IMR-90 (cell line): ENCODE results near the gene SIK3. TPM values are rescaled to one million over a fixed set of nuclear protein-coding genes. Genes with fewer than 3 reads are reported as not detected.

Source experiments
- ATAC-seq: fragments of 200-7000 bp; cut with Tn5 transposase; 2 replicates; pipeline ENCODE4 v1.9.1; 2020; ENCODE audit warnings: low read depth, mild to moderate bottlenecking, moderate library complexity
- BruUV-seq: library from RNA; stranded (reverse); fragments of 400-500 nt; replicated peaks from 2 replicates; lab custom pipeline; 2021; lab: Mats Ljungman, UMichigan
- CTCF ChIA-PET: fragments of 300-600 bp; formaldehyde crosslinking; extraction: SDS; loops from one replicate; lab custom pipeline; 2021; ENCODE audit warnings: antibody characterized with exemption; lab: Yijun Ruan, JAX
- POLR2A ChIA-PET: fragments of 300-600 bp; sonication (Branson Sonifier 250); formaldehyde crosslinking; loops from one replicate; lab custom pipeline; 2022; ENCODE audit warnings: antibody characterized with exemption; ENCODE audit not compliant: unreplicated experiment; lab: Charles Lee
- DNase-seq: peaks from one replicate; pipeline ENCODE4 v3.0.0; 2013
- H2AFZ ChIP-seq: replicated peaks from 2 replicates; pipeline ENCODE3; 2013; ENCODE audit warnings: low read length, mild to moderate bottlenecking; ENCODE audit not compliant: poor library complexity
- H2AK5ac ChIP-seq: 2 replicates; pipeline ENCODE4 v1.6.1; 2013; ENCODE audit warnings: low read depth, low read length, inconsistent platforms
- H2AK9ac ChIP-seq: replicated peaks from 2 replicates; pipeline ENCODE3; 2013; ENCODE audit warnings: mild to moderate bottlenecking, low read depth, low read length, moderate library complexity; ENCODE audit not compliant: poor library complexity
- H2BK120ac ChIP-seq: 2 replicates; pipeline ENCODE4 v1.6.1; 2013; ENCODE audit warnings: low read depth, low read length, inconsistent platforms
- H2BK15ac ChIP-seq: 3 replicates; pipeline ENCODE4 v1.6.1; 2013; ENCODE audit warnings: low read depth, low read length, inconsistent platforms
- H2BK20ac ChIP-seq: 2 replicates; pipeline ENCODE4 v1.6.1; 2013; ENCODE audit warnings: low read depth, mild to moderate bottlenecking, inconsistent platforms, low read length, moderate library complexity
- H2BK5ac ChIP-seq: 2 replicates; pipeline ENCODE4 v1.6.1; 2013; ENCODE audit warnings: mild to moderate bottlenecking, low read depth, low read length, inconsistent platforms; ENCODE audit not compliant: poor library complexity, severe bottlenecking
- H3K14ac ChIP-seq: replicated peaks from 2 replicates; pipeline ENCODE4 v1.6.1; 2013; ENCODE audit warnings: low read depth, low read length, inconsistent platforms
- H3K18ac ChIP-seq: 2 replicates; pipeline ENCODE4 v1.6.1; 2013; ENCODE audit warnings: low read depth, low read length, control low read depth
- H3K23ac ChIP-seq: 2 replicates; pipeline ENCODE4 v1.6.1; 2013; ENCODE audit warnings: low read depth, low read length, inconsistent platforms
- H3K27ac ChIP-seq: 2 replicates; pipeline ENCODE4 v1.5.1; 2013; ENCODE audit warnings: mild to moderate bottlenecking, control low read depth, low read length; ENCODE audit not compliant: insufficient read depth
- H3K27me3 ChIP-seq: 2 replicates; pipeline ENCODE4 v1.6.1; 2013; ENCODE audit warnings: low read length; ENCODE audit not compliant: control insufficient read depth, insufficient read depth
- H3K36me3 ChIP-seq: 2 replicates; pipeline ENCODE4 v1.6.1; 2013; ENCODE audit warnings: low read length, mixed read lengths; ENCODE audit not compliant: control insufficient read depth, insufficient read depth
- H3K4ac ChIP-seq: 2 replicates; pipeline ENCODE4 v1.6.1; 2013; ENCODE audit warnings: low read depth, low read length, inconsistent platforms
- H3K4me1 ChIP-seq: 2 replicates; pipeline ENCODE4 v1.6.1; 2013; ENCODE audit warnings: low read length, mixed read lengths; ENCODE audit not compliant: control insufficient read depth, insufficient read depth
- H3K4me2 ChIP-seq: 2 replicates; pipeline ENCODE4 v1.6.1; 2013; ENCODE audit warnings: low read depth, mild to moderate bottlenecking, control low read depth, low read length, moderate library complexity
- H3K4me3 ChIP-seq: 2 replicates; pipeline ENCODE4 v1.5.1; 2013; ENCODE audit warnings: low read depth, mild to moderate bottlenecking, control low read depth, low read length, moderate library complexity; ENCODE audit not compliant: insufficient read depth
- H3K56ac ChIP-seq: 2 replicates; pipeline ENCODE4 v1.6.1; 2013; ENCODE audit warnings: low read length, inconsistent platforms; ENCODE audit not compliant: insufficient read depth; ENCODE audit errors: extremely low read depth
- H3K79me1 ChIP-seq, 2 experiments: 2 replicates each; pipeline ENCODE4 v1.6.1; 2013; ENCODE audit warnings: low read length in 2 of 2, inconsistent platforms in 1 of 2, low read depth in 1 of 2
- H3K9ac ChIP-seq: 2 replicates; pipeline ENCODE4 v1.6.1; 2013; ENCODE audit warnings: low read depth, low read length, control low read depth
- H3K9me1 ChIP-seq: 2 replicates; pipeline ENCODE4 v1.6.1; 2013; ENCODE audit warnings: low read length, inconsistent platforms; ENCODE audit not compliant: insufficient read depth
- H3K9me3 ChIP-seq: 2 replicates; pipeline ENCODE4 v1.6.1; 2013; ENCODE audit warnings: low read length; ENCODE audit not compliant: control insufficient read depth, insufficient read depth
- H4K20me1 ChIP-seq: 2 replicates; pipeline ENCODE4 v1.6.1; 2013; ENCODE audit warnings: low read length, inconsistent platforms; ENCODE audit not compliant: insufficient read depth
- H4K5ac ChIP-seq: 2 replicates; pipeline ENCODE4 v1.6.1; 2013; ENCODE audit warnings: mild to moderate bottlenecking, low read depth, low read length, control low read depth
- H4K8ac ChIP-seq, 2 experiments: 2 replicates each; pipeline ENCODE4 v1.6.1; 2013; ENCODE audit warnings: low read depth in 2 of 2, low read length in 2 of 2, control low read depth in 1 of 2, inconsistent platforms in 1 of 2
- H4K91ac ChIP-seq: 2 replicates; pipeline ENCODE4 v1.6.1; 2013; ENCODE audit warnings: low read depth, low read length, inconsistent platforms; ENCODE audit not compliant: insufficient read depth
- NFE2L2 ChIP-seq: fragments of 150-350 bp; IDR thresholded peaks from 2 replicates; pipeline ENCODE4 v1.6.1; 2016; ENCODE audit warnings: low read depth, mild to moderate bottlenecking, low read length
- WGBS, 2 experiments: methylation state at CpG; one replicate each; pipeline versions ENCODE4 v1.1.5 to v1.1.7; 2013; ENCODE audit warnings: missing lambda C conversion rate in 2 of 2; ENCODE audit not compliant: insufficient read length in 1 of 2; ENCODE audit errors: extremely low coverage in 2 of 2; 5-methylcytosine and 5-hydroxymethylcytosine counted together
- dilution Hi-C: fragments of 300-500 bp; cut with HindIII; formaldehyde crosslinking; loops from one replicate; pipeline ENCODE4 v1.14.3; 2018; ENCODE audit warnings: low sequenced_read_pairs; ENCODE audit not compliant: unreplicated experiment
- in situ Hi-C: fragments of 300-500 bp; cut with MboI; formaldehyde crosslinking; loops from 3 replicates; pipeline ENCODE4 v1.14.3; 2019; ENCODE audit warnings: low sequenced_read_pairs, inconsistent platforms, mixed read lengths
- intact Hi-C: fragments of 100-400 bp; cut with micrococcal nuclease; formaldehyde crosslinking; loops from 2 replicates; pipeline ENCODE4 v1.10.0; 2022
- polyA plus RNA-seq, 3 experiments: library from polyadenylated mRNA; depleted of rRNA; stranded (reverse); fragments of >200 nt; gene quantifications; 2 replicates each; pipeline ENCODE4 v1.2.3, GENCODE V29; 2012; ENCODE audit warnings: low replicate concordance in 1 of 3
- total RNA-seq: library from RNA; depleted of rRNA; stranded (reverse); fragments of >200 nt; gene quantifications from 2 replicates; pipeline ENCODE4 v1.2.3, GENCODE V29; 2012

The SIK3 gene
- total and polyA plus RNA-seq, 2 of the 4 experiments (the other 2 are of a cell fraction): 8.2 to 9.1 TPM

GRCh38 chr11:116833491-116833815 lies 264.8 kb downstream of the SIK3 start:
- Histone ChIP-seq H3K36me3 (no peaks in the 10 kb centered on the region), H3K4ac (no peak overlapping the region), H3K56ac (no peak overlapping the region), H2AK9ac (no peak overlapping the region), H2AK5ac (no peak overlapping the region), H2AFZ (peak overlapping the region; percentile 23), H3K79me1 (no peaks in the 10 kb centered on the region), H2BK20ac (no peak overlapping the region), H3K27me3 (peaks cover 5% of the 10 kb centered on the region; the same call in 1 of the 2 replicates), H3K4me3 (no peak overlapping the region), H4K91ac (no peak overlapping the region), H2BK120ac (no peak overlapping the region), H3K4me1 (peaks cover 7% of the 10 kb centered on the region; the same call in 1 of the 2 replicates), H3K9me3 (no peaks in the 10 kb centered on the region), H4K8ac (no peak overlapping the region), H3K14ac (no peak overlapping the region), H3K9me1 (no peaks in the 10 kb centered on the region; the same call in 1 of the 2 replicates), H2BK5ac (no peak overlapping the region), H3K27ac (no peak overlapping the region), H4K5ac (no peak overlapping the region), H3K18ac (no peak overlapping the region), H2BK15ac (no peak overlapping the region), H4K20me1 (no peaks in the 10 kb centered on the region), H3K23ac (no peak overlapping the region), H3K9ac (no peak overlapping the region), H3K4me2 (no peak overlapping the region)
- ATAC-seq: no peak
- POLR2A ChIA-PET: no interaction called here
- DNase-seq: no peak
- intact Hi-C loops (no loop called here), dilution Hi-C loops (no loop called here), in situ Hi-C loops (no loop called here)
- TF ChIP-seq NFE2L2: no peak
- CTCF ChIA-PET: no interaction called here
- no TSS peak for BruUV-seq
- WGBS, 2 experiments: 75% methylated on average over 4 of the region's 10 CpGs; no CpG with 5 or more reads in 1 of the 2 experiments
